K562 (cell line): ENCODE measurements around the gene VENTX.

Experiments used
- CREM ChIP-seq: IDR thresholded peaks from 2 replicates; pipeline ENCODE4 v1.6.1; 2014; ENCODE audit warnings: antibody characterized with exemption, low read depth
- NRF1 ChIP-seq, 2 experiments: fragments of 450-650 bp; IDR thresholded peaks in 1 of 2; conservative IDR thresholded peaks in 1 of 2; 2 replicates each; pipeline ENCODE4 v1.6.1; 2014; ENCODE audit warnings: mild to moderate bottlenecking in 2 of 2
- TF ChIP-seq, protein P1 (sequence below), 3 experiments: IDR thresholded peaks in 2 of 3; conservative IDR thresholded peaks in 1 of 3; 2 replicates each; pipeline ENCODE4 v1.5.1; 2011 to 2012; ENCODE audit warnings: low read length in 3 of 3, mild to moderate bottlenecking in 3 of 3, control low read depth in 2 of 3, improper control_type of control experiment in 1 of 3, inconsistent platforms in 1 of 3, low read depth in 1 of 3, mixed read lengths in 1 of 3, moderate library complexity in 1 of 3; ENCODE audit not compliant: insufficient read depth in 2 of 3

- TF ChIP-seq CREM (no peak), NRF1 (conservative IDR thresholded peaks at IDR 0.05 in 1 of 2, IDR thresholded peaks at IDR 0.05 in 1 of 2) (no peak)
- TF ChIP-seq, protein P1, sequence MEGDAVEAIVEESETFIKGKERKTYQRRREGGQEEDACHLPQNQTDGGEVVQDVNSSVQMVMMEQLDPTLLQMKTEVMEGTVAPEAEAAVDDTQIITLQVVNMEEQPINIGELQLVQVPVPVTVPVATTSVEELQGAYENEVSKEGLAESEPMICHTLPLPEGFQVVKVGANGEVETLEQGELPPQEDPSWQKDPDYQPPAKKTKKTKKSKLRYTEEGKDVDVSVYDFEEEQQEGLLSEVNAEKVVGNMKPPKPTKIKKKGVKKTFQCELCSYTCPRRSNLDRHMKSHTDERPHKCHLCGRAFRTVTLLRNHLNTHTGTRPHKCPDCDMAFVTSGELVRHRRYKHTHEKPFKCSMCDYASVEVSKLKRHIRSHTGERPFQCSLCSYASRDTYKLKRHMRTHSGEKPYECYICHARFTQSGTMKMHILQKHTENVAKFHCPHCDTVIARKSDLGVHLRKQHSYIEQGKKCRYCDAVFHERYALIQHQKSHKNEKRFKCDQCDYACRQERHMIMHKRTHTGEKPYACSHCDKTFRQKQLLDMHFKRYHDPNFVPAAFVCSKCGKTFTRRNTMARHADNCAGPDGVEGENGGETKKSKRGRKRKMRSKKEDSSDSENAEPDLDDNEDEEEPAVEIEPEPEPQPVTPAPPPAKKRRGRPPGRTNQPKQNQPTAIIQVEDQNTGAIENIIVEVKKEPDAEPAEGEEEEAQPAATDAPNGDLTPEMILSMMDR (IDR thresholded peaks at IDR 0.05 in 2 of 3, conservative IDR thresholded peaks at IDR 0.05 in 1 of 3; ENCODE audit: insufficient read depth in 2 of 3, low read depth in 1 of 3, low read length in 3 of 3), result peak in 1 of 3 experiments; percentile 25; a peak in 1 of 6 replicates
These were observed 11.6 kb downstream of the VENTX start for GRCh38 chr10:133249094-133249780.
